Vein endothelial cell (primary cell): ENCODE measurements around the gene NUDT15. TPM values are rescaled to one million over a fixed set of nuclear protein-coding genes. Genes with fewer than 3 reads are reported as not detected.

Experiments used
- total RNA-seq: library from RNA; depleted of rRNA; stranded (reverse); fragments of >200 nt; gene quantifications from 2 replicates; pipeline ENCODE4 v1.2.3, GENCODE V29; 2012

Gene NUDT15
- 11.4 and 23.1 TPM in 2 replicates for total RNA-seq

DNA sequence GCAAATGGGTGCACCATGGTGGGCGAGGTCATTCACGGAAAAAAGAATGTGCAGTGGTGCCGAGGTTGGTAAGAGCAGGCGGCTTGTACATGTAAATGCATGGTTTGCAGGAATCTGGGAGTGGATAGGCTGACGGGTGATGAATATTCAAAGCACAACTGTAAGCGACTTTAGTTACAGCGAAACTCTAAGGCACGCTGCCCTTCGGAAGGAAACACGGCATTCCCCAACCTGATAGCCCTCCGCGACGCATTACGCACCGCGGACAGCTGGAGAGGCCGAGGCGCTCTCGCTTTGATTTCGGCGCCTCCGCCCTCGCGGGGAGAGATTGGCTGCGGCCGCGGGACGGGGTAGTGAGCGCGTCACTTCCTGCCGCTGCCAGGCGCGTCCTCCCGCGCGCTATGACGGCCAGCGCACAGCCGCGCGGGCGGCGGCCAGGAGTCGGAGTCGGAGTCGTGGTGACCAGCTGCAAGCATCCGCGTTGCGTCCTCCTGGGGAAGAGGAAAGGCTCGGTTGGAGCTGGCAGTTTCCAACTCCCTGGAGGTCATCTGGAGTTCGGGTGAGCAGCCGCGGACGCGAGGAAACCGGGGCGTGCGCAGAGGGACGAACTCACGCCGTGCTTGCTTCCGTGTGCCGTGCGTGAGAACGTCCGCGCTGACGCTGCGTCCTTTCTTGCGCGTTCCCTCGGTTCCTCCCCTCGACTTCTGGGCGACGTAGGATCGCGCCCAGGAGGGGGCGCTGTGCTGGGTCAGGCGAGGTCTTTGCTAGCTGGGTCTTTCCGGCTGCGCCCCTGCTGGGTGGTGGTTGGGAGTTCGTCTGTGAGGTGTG lies at the start of gene NUDT15:
Gene NUDT15 (plus strand): TSS at position 381 of the 828 bp plus-strand sequence. CDS start 21 bp downstream, at position 402.

GRCh38 chr13:48001114-48001881 lies 36.2 kb upstream of the NUDT15 start, which contains the start of gene SUCLA2:
Gene SUCLA2 (minus strand): TSS chr13:48001273. CDS start chr13:48001269, 4 bp downstream.

GRCh38 chr13:48094781-48095502 lies 57.4 kb downstream of the NUDT15 start, which contains the start of gene MED4:
Gene MED4 (minus strand): TSS chr13:48095104. CDS start chr13:48095078, 26 bp downstream.

Other genes with a start within 250 kb of the NUDT15 start
- gene SUCLA2, start 36.5 kb upstream of the NUDT15 start, total RNA-seq = 26.1 and 36.5 TPM in 2 replicates
- 23.5 and 26.7 TPM in 2 replicates for gene MED4, start 57.4 kb downstream of the NUDT15 start, total RNA-seq
- 250 and 251 TPM in 2 replicates for gene ITM2B, start 195.5 kb downstream of the NUDT15 start, total RNA-seq